K562 (cell line): ENCODE measurements around the gene KBTBD4. TPM values are rescaled to one million over a fixed set of nuclear protein-coding genes. Genes with fewer than 3 reads are reported as not detected.

Source experiments
- ATAC-seq: fragments of 200-7000 bp; cut with Tn5 transposase; 3 replicates; pipeline ENCODE4 v1.9.1; 2020; ENCODE audit warnings: moderate library complexity
- BruUV-seq: library from RNA; stranded (reverse); fragments of 400-500 nt; replicated peaks from 2 replicates; lab custom pipeline; 2021; lab: Mats Ljungman, UMichigan
- CTCF ChIA-PET: fragments of 300-600 bp; formaldehyde crosslinking; extraction: SDS; loops from one replicate; lab custom pipeline; 2021; ENCODE audit warnings: low intra/inter-chr PET ratio; lab: Yijun Ruan, JAX
- POLR2A ChIA-PET: fragments of 300-600, 350-650 bp; sonication (Branson Sonifier 250); formaldehyde crosslinking; extraction: SDS; loops from one replicate; lab custom pipeline; 2021; ENCODE audit warnings: antibody characterized with exemption, inconsistent platforms; lab: Yijun Ruan, JAX
- DNase-seq, 4 experiments: peaks; one replicate each; pipeline versions ENCODE4 v3.0.0 to v3.0.0-alpha.2; 2011 to 2018; ENCODE audit warnings: low spot score in 3 of 4, mixed read lengths in 3 of 4; ENCODE audit errors: extremely low read depth in 1 of 4
- FAIRE-seq: peaks from 2 replicates; lab custom pipeline; 2011; peaks lifted over from hg19 to GRCh38; lab: Jason Lieb, UNC
- H2AFZ ChIP-seq: 2 replicates; pipeline ENCODE4 v1.6.0; 2011; ENCODE audit warnings: low read depth, low read length, control low read depth, inconsistent platforms
- H3K27ac ChIP-seq: fragments of 200-600 bp; 3 replicates; pipeline ENCODE4 v1.8.0; 2011; ENCODE audit warnings: low read depth, mild to moderate bottlenecking, control low read depth, inconsistent platforms, low read length, moderate library complexity, mixed read lengths; ENCODE audit errors: extremely low read depth
- H3K27me3 ChIP-seq, 2 experiments: fragments of 300-600 bp in 1 of 2; 2 replicates in 1 of 2; 3 replicates in 1 of 2; pipeline versions ENCODE4 v1.6.0 to v1.8.0; 2011; ENCODE audit warnings: inconsistent platforms in 2 of 2, low read length in 2 of 2, mild to moderate bottlenecking in 1 of 2, mixed read lengths in 1 of 2, moderate library complexity in 1 of 2; ENCODE audit not compliant: control insufficient read depth in 2 of 2, insufficient read depth in 2 of 2
- H3K36me3 ChIP-seq: fragments of 300-600 bp; 3 replicates; pipeline ENCODE4 v1.8.0; 2011; ENCODE audit warnings: mild to moderate bottlenecking, low read length, inconsistent platforms; ENCODE audit not compliant: control insufficient read depth, insufficient read depth
- H3K4me1 ChIP-seq, 2 experiments: fragments of 200-600 bp in 1 of 2; replicated peaks in 1 of 2; 2 replicates in 1 of 2; 3 replicates in 1 of 2; pipeline versions ENCODE4 v1.5.1 to v1.8.0; 2011; ENCODE audit warnings: inconsistent platforms in 2 of 2, low read length in 2 of 2, mild to moderate bottlenecking in 1 of 2, mixed read lengths in 1 of 2, moderate library complexity in 1 of 2; ENCODE audit not compliant: control insufficient read depth in 2 of 2, insufficient read depth in 2 of 2
- H3K4me2 ChIP-seq: 2 replicates; pipeline ENCODE4 v1.6.1; 2011; ENCODE audit warnings: low read length, control low read depth, inconsistent platforms, mixed read lengths; ENCODE audit not compliant: insufficient read depth
- H3K4me3 ChIP-seq: fragments of 200-600 bp; sonication (generic), shearing (Covaris generic); 2 replicates; pipeline ENCODE4 v1.5.1; 2016; ENCODE audit warnings: control low read depth, inconsistent platforms
- H3K79me2 ChIP-seq: fragments of 200-600 bp; 3 replicates; pipeline ENCODE4 v1.8.0; 2011; ENCODE audit warnings: low read length, inconsistent platforms; ENCODE audit not compliant: control insufficient read depth, insufficient read depth
- H3K9ac ChIP-seq, 2 experiments: 2 replicates each; pipeline versions ENCODE4 v1.6.0 to v1.6.1; 2011; ENCODE audit warnings: low read depth in 2 of 2, low read length in 2 of 2, control low read depth in 1 of 2, inconsistent platforms in 1 of 2, mild to moderate bottlenecking in 1 of 2, mixed read lengths in 1 of 2; ENCODE audit not compliant: insufficient read depth in 1 of 2
- H3K9me1 ChIP-seq: one replicate; pipeline ENCODE4 v1.6.0; 2011; ENCODE audit warnings: inconsistent platforms, mild to moderate bottlenecking, low read length, moderate library complexity; ENCODE audit not compliant: control insufficient read depth, insufficient read depth
- H3K9me3 ChIP-seq: replicated peaks from 2 replicates; pipeline ENCODE4 v1.5.1; 2011; ENCODE audit warnings: low read depth, low read length, inconsistent platforms; ENCODE audit not compliant: control insufficient read depth, insufficient read depth
- H4K20me1 ChIP-seq: replicated peaks from 2 replicates; pipeline ENCODE4 v1.6.1; 2011; ENCODE audit warnings: low read length, inconsistent platforms, mixed read lengths; ENCODE audit not compliant: control insufficient read depth, insufficient read depth
- CTCF ChIP-seq, 3 experiments: IDR thresholded peaks in 2 of 3; conservative IDR thresholded peaks in 1 of 3; 2 replicates each; pipeline ENCODE4 v1.5.1; 2011 to 2012; ENCODE audit warnings: low read length in 3 of 3, mild to moderate bottlenecking in 3 of 3, control low read depth in 2 of 3, improper control_type of control experiment in 1 of 3, inconsistent platforms in 1 of 3, low read depth in 1 of 3, mixed read lengths in 1 of 3, moderate library complexity in 1 of 3; ENCODE audit not compliant: insufficient read depth in 2 of 3
- E2F4 ChIP-seq: sonication (generic); formaldehyde crosslinking; IDR thresholded peaks from 2 replicates; pipeline ENCODE4 v1.8.0; 2022; ENCODE audit warnings: mild to moderate bottlenecking, low read depth, missing genetic modification reagents
- FOXA3 ChIP-seq, 2 experiments: fragments of 450-650 bp in 1 of 2; sonication (generic) in 1 of 2; formaldehyde crosslinking; IDR thresholded peaks in 1 of 2; conservative IDR thresholded peaks in 1 of 2; 2 replicates each; pipeline versions ENCODE4 v1.4.0 to v1.8.0; 2020 to 2022; ENCODE audit warnings: mild to moderate bottlenecking in 2 of 2, missing genetic modification reagents in 1 of 2
- NFIC ChIP-seq: fragments of 450-650 bp; IDR thresholded peaks from 2 replicates; pipeline ENCODE4 v1.6.1; 2017; ENCODE audit warnings: mild to moderate bottlenecking, inconsistent platforms
- NFXL1 ChIP-seq: fragments of 450-650 bp; formaldehyde crosslinking; IDR thresholded peaks from 2 replicates; pipeline ENCODE4 v1.4.0; 2021; ENCODE audit warnings: mild to moderate bottlenecking
- RBM25 ChIP-seq: fragments of 200-400 bp; formaldehyde crosslinking; IDR thresholded peaks from 2 replicates; pipeline ENCODE4 v1.6.1; 2018; ENCODE audit warnings: low read length, low read depth, moderate library complexity; ENCODE audit not compliant: severe bottlenecking
- SIN3A ChIP-seq, 2 experiments: fragments of 150-350 bp in 1 of 2; IDR thresholded peaks; 2 replicates each; pipeline ENCODE4 v1.6.1; 2011 to 2016; ENCODE audit warnings: borderline replicate concordance in 2 of 2, low read depth in 2 of 2, low read length in 2 of 2, mild to moderate bottlenecking in 2 of 2, moderate library complexity in 2 of 2; ENCODE audit not compliant: control insufficient read depth in 1 of 2
- ZNF224 ChIP-seq: sonication (generic); formaldehyde crosslinking; IDR thresholded peaks from 2 replicates; pipeline ENCODE4 v1.8.0; 2022; ENCODE audit warnings: mild to moderate bottlenecking, missing genetic modification reagents
- ZNF57 ChIP-seq: fragments of 450-650 bp; formaldehyde crosslinking; IDR thresholded peaks from 2 replicates; pipeline ENCODE4 v1.4.0; 2020; ENCODE audit warnings: mild to moderate bottlenecking, moderate library complexity
- ZNF766 ChIP-seq: fragments of 200-800 bp; sonication (Bioruptor generic); conservative IDR thresholded peaks from 2 replicates; pipeline ENCODE4 v1.6.1; 2016; ENCODE audit warnings: missing genetic modification characterization, missing compliant biosample characterization
- ZNF785 ChIP-seq: fragments of 250-450 bp; sonication (Bioruptor Pico); IDR thresholded peaks from 2 replicates; pipeline ENCODE4 v1.4.0; 2020; ENCODE audit warnings: mild to moderate bottlenecking
- ZZZ3 ChIP-seq: fragments of 450-650 bp; IDR thresholded peaks from 2 replicates; pipeline ENCODE4 v1.6.1; 2016; ENCODE audit warnings: antibody characterized with exemption, mild to moderate bottlenecking, moderate library complexity
- WGBS: fragments of 100-300 bp; shearing (Covaris generic); methylation state at CpG from one replicate; pipeline ENCODE4 v1.1.6; 2016; ENCODE audit warnings: low coverage, mixed read lengths; ENCODE audit not compliant: insufficient coverage; ENCODE audit errors: missing lambda C conversion rate; 5-methylcytosine and 5-hydroxymethylcytosine counted together
- in situ Hi-C: fragments of 300-500 bp; cut with MboI; formaldehyde crosslinking; loops from 4 replicates; pipeline ENCODE4 v1.15.0; 2018; ENCODE audit warnings: inconsistent platforms, mixed read lengths
- intact Hi-C: fragments of 100-400 bp; cut with micrococcal nuclease; formaldehyde crosslinking; loops from 2 replicates; pipeline ENCODE4 v1.14.2; 2022
- polyA plus RNA-seq, 8 experiments: library from polyadenylated mRNA; depleted of rRNA in 4 of 8; stranded (reverse) in 5 of 8; unstranded in 3 of 8; fragments of >200 nt; fragmentation: Nextera tagmentation in 2 of 8; fragmentation: Illumina TruSeq in 1 of 8; extraction: Ambion mirVana in 2 of 8; extraction: Trizol in 1 of 8; gene quantifications; 2 replicates each; pipeline versions ENCODE4 v1.2.1 to v1.2.3, GENCODE V29; 2011 to 2014; ENCODE audit warnings: inconsistent platforms in 1 of 8, missing spikeins in 1 of 8
- total RNA-seq, 7 experiments: library from RNA; depleted of rRNA in 6 of 7; stranded (reverse); fragments of >200 nt in 6 of 7; fragmentation: Illumina TruSeq in 2 of 7; extraction: Trizol in 2 of 7; gene quantifications; 2 replicates each; pipeline versions ENCODE4 v1.2.1 to v1.2.3, GENCODE V29; 2011 to 2021; ENCODE audit warnings: low replicate concordance in 1 of 7

The KBTBD4 gene
- total and polyA plus RNA-seq, 9 of the 15 experiments (the other 6 are each of a cell fraction or from before 2014, with no cell fraction given): 7.0 to 33.9 (median 13.3) TPM

- H3K4me3 ChIP-seq: no peak overlapping the region
- in situ Hi-C loops: no loop called here
- 81% methylated on average over 8 of the region's 8 CpGs for WGBS
- H4K20me1 ChIP-seq: no peaks in the 10 kb centered on the region
- H2AFZ ChIP-seq: no peak overlapping the region
- H3K79me2 ChIP-seq: peaks cover 22% of the 10 kb centered on the region
- ChIA-PET POLR2A (interaction anchor here (1.1 to 3.1 kb wide), 5 partner anchors 8 to 22 kb away, joined by 3 to 17 read pairs (median 3); partner anchors contain the start of gene PTPMT1), CTCF (no interaction called here)
- H3K9me1 ChIP-seq: no peaks in the 10 kb centered on the region
- H3K9me3 ChIP-seq: no peaks in the 10 kb centered on the region
- TF ChIP-seq ZNF224 (CRISPR knock-in tag): no peak
- no peak for TF ChIP-seq NFXL1 (CRISPR knock-in tag)
- peak; percentile 27; the same call in 1 of the 2 replicates for TF ChIP-seq NFIC
- intact Hi-C loops: no loop called here
- ATAC-seq (peak; percentile 8; the same call in 2 of the 3 replicates), DNase-seq (peak in 2 of 4 experiments; percentile 13 to 15), FAIRE-seq (no peak)
- no peak overlapping the region for H3K27ac ChIP-seq
- peaks cover 73% of the 10 kb centered on the region for H3K36me3 ChIP-seq
- BruUV-seq: no TSS peak
- no peaks in the 10 kb centered on the region for H3K27me3 ChIP-seq
- H3K4me2 ChIP-seq: no peak overlapping the region
- peaks cover 6 to 10% of the 10 kb centered on the region in 2 experiments; a peak in 4 of 5 replicates for H3K4me1 ChIP-seq
- no peak overlapping the region for H3K9ac ChIP-seq
These were observed 6.0 kb downstream of the KBTBD4 start for GRCh38 chr11:47572715-47573255.

GRCh38 chr11:47571895-47572294 is 6.9 kb downstream of the KBTBD4 start:
- Histone ChIP-seq H3K36me3 (peaks cover 74% of the 10 kb centered on the region; the same call in 2 of the 3 replicates), H3K4me1 (peaks cover 1 to 4% of the 10 kb centered on the region in 2 experiments; a peak in 2 of 5 replicates), H3K4me3 (no peak overlapping the region), H4K20me1 (no peaks in the 10 kb centered on the region), H3K9ac (no peak overlapping the region), H3K9me3 (no peaks in the 10 kb centered on the region), H2AFZ (no peak overlapping the region), H3K27me3 (no peaks in the 10 kb centered on the region), H3K9me1 (no peaks in the 10 kb centered on the region), H3K4me2 (no peak overlapping the region), H3K27ac (no peak overlapping the region), H3K79me2 (peaks cover 23% of the 10 kb centered on the region)
- 85% methylated on average over 1 of the region's 1 CpG for WGBS
- DNase-seq (peak in 2 of 4 experiments; percentile 7), ATAC-seq (no peak), FAIRE-seq (no peak)
- in situ Hi-C loops (no loop called here), intact Hi-C loops (no loop called here)
- POLR2A ChIA-PET: interaction anchor here (1.1 kb wide), 1 partner anchor 23 kb away, joined by 3 read pairs; no protein-coding TSS in a partner anchor
- no TSS peak for BruUV-seq
- CTCF ChIA-PET: no interaction called here
- TF ChIP-seq E2F4 (no peak), ZNF785 (no peak), RBM25 (no peak), ZNF57 (CRISPR knock-in tag) (no peak), CTCF (IDR thresholded peaks at IDR 0.05 in 2 of 3, conservative IDR thresholded peaks at IDR 0.05 in 1 of 3; ENCODE audit: insufficient read depth in 2 of 3, low read depth in 1 of 3, low read length in 3 of 3) (no peak), ZZZ3 (no peak), FOXA3 (CRISPR knock-in tag; conservative IDR thresholded peaks at IDR 0.05 in 1 of 2, IDR thresholded peaks at IDR 0.05 in 1 of 2) (no peak), SIN3A (IDR thresholded peaks at IDR 0.05; ENCODE audit: borderline replicate concordance in 2 of 2, control insufficient read depth in 1 of 2, low read depth in 2 of 2, low read length in 2 of 2) (no peak), ZNF766 (CRISPR knock-in tag) (no peak)
